Loucy (cell line): Measurements from ENCODE around the gene RHBDF1.
A peak's percentile ranks its signal among the peaks of the same experiment; 100 is the strongest.

Experiments used
- H2AFZ ChIP-seq: fragments of 200-600 bp; sonication (generic); 2 replicates; pipeline ENCODE4 v1.6.0; 2016; ENCODE audit warnings: antibody characterized with exemption, mild to moderate bottlenecking, low read length, moderate library complexity
- H3F3A ChIP-seq: fragments of 200-600 bp; 2 replicates; pipeline ENCODE4 v1.6.0; 2016; ENCODE audit warnings: antibody characterized with exemption, low read depth, mild to moderate bottlenecking
- H3K27me3 ChIP-seq: fragments of 200-600 bp; sonication (generic); 2 replicates; pipeline ENCODE4 v1.6.1; 2014; ENCODE audit warnings: low read length, mild to moderate bottlenecking; ENCODE audit not compliant: insufficient read depth, poor library complexity, severe bottlenecking
- H3K36me3 ChIP-seq: fragments of 200-600 bp; sonication (generic); 2 replicates; pipeline ENCODE4 v1.6.1; 2016; ENCODE audit warnings: low read length; ENCODE audit not compliant: insufficient read depth
- H3K4me1 ChIP-seq: fragments of 200-600 bp; sonication (generic); 2 replicates; pipeline ENCODE4 v1.5.1; 2014; ENCODE audit warnings: low read length, mild to moderate bottlenecking; ENCODE audit not compliant: insufficient read depth, poor library complexity, severe bottlenecking
- H3K4me2 ChIP-seq: fragments of 200-600 bp; sonication (generic); 2 replicates; pipeline ENCODE4 v1.6.0; 2014; ENCODE audit warnings: antibody characterized with exemption, low read length, low read depth, mild to moderate bottlenecking; ENCODE audit not compliant: poor library complexity, severe bottlenecking
- H3K4me3 ChIP-seq: fragments of 200-600 bp; sonication (generic); 2 replicates; pipeline ENCODE4 v1.5.1; 2014; ENCODE audit warnings: low read length, mild to moderate bottlenecking, mixed read lengths; ENCODE audit not compliant: poor library complexity, severe bottlenecking
- H3K79me2 ChIP-seq: fragments of 200-600 bp; sonication (generic); 2 replicates; pipeline ENCODE4 v1.6.1; 2014; ENCODE audit warnings: low read length; ENCODE audit not compliant: insufficient read depth
- H3K9ac ChIP-seq: fragments of 200-600 bp; sonication (generic); 2 replicates; pipeline ENCODE4 v1.6.0; 2014; ENCODE audit warnings: mild to moderate bottlenecking, low read depth, low read length, moderate library complexity; ENCODE audit not compliant: poor library complexity, severe bottlenecking
- H3K9me2 ChIP-seq: fragments of 200-600 bp; sonication (generic); replicated peaks from 2 replicates; pipeline ENCODE4 v1.6.1; 2016; ENCODE audit warnings: low read depth, low read length, mixed read lengths
- H3K9me3 ChIP-seq: fragments of 200-600 bp; sonication (generic); 2 replicates; pipeline ENCODE4 v1.6.1; 2014; ENCODE audit warnings: mild to moderate bottlenecking, antibody characterized with exemption, low read length, low read depth; ENCODE audit not compliant: insufficient read depth
- H4K20me1 ChIP-seq: fragments of 200-600 bp; sonication (generic); 2 replicates; pipeline ENCODE4 v1.6.0; 2014; ENCODE audit warnings: antibody characterized with exemption, low read length, mild to moderate bottlenecking; ENCODE audit not compliant: insufficient read depth, poor library complexity, severe bottlenecking
- CTCF ChIP-seq: fragments of 200-600 bp; sonication (generic); conservative IDR thresholded peaks from 2 replicates; pipeline ENCODE4 v1.5.1; 2014; ENCODE audit warnings: mild to moderate bottlenecking, antibody characterized with exemption, low read length
- EZH2phosphoT487 ChIP-seq: fragments of 200-600 bp; IDR thresholded peaks from 2 replicates; pipeline ENCODE4 v1.6.1; 2018; ENCODE audit warnings: antibody characterized with exemption, mild to moderate bottlenecking, moderate library complexity, borderline replicate concordance

The RHBDF1 gene

GRCh38 chr16:76535-77272, 4.3 kb upstream of the RHBDF1 start:
- Histone ChIP-seq H3K36me3 (no peaks in the 10 kb centered on the region), H4K20me1 (no peaks in the 10 kb centered on the region), H3K79me2 (peaks cover 23% of the 10 kb centered on the region), H3K27me3 (no peaks in the 10 kb centered on the region), H3K4me1 (peaks cover 29% of the 10 kb centered on the region), H3K4me2 (peak overlapping the region; percentile 99), H3K9ac (peak overlapping the region; percentile 91), H3K9me3 (no peaks in the 10 kb centered on the region), H3F3A (no peaks in the 10 kb centered on the region), H2AFZ (no peak overlapping the region), H3K9me2 (no peaks in the 10 kb centered on the region), H3K4me3 (peak overlapping the region; percentile 81)
- TF ChIP-seq EZH2phosphoT487 (no peak), CTCF (no peak)

- peak overlapping the region; percentile 91 for H3K9ac ChIP-seq
- H3K4me1 ChIP-seq: peaks cover 27% of the 10 kb centered on the region
- peaks cover 23% of the 10 kb centered on the region for H3K79me2 ChIP-seq
- TF ChIP-seq EZH2phosphoT487: no peak
- peak; percentile 23; the same call in 1 of the 2 replicates for TF ChIP-seq CTCF
- H3K27me3 ChIP-seq: no peaks in the 10 kb centered on the region
- peak overlapping the region; percentile 99 for H3K4me2 ChIP-seq
- H4K20me1 ChIP-seq: no peaks in the 10 kb centered on the region
- H2AFZ ChIP-seq: no peak overlapping the region
- no peaks in the 10 kb centered on the region for H3K9me3 ChIP-seq
- H3K9me2 ChIP-seq: no peaks in the 10 kb centered on the region
- H3F3A ChIP-seq: no peaks in the 10 kb centered on the region
- H3K4me3 ChIP-seq: peak overlapping the region; percentile 81
- H3K36me3 ChIP-seq: no peaks in the 10 kb centered on the region
These were observed 3.4 kb upstream of the RHBDF1 start for GRCh38 chr16:75580-76501.

GRCh38 chr16:74747-75334, 2.4 kb upstream of the RHBDF1 start:
- TF ChIP-seq EZH2phosphoT487 (no peak), CTCF (no peak)
- H3K4me3 ChIP-seq: no peak overlapping the region
- H4K20me1 ChIP-seq: no peaks in the 10 kb centered on the region
- no peaks in the 10 kb centered on the region for H3K9me2 ChIP-seq
- no peaks in the 10 kb centered on the region for H3F3A ChIP-seq
- H3K36me3 ChIP-seq: no peaks in the 10 kb centered on the region
- H3K27me3 ChIP-seq: no peaks in the 10 kb centered on the region
- no peak overlapping the region for H2AFZ ChIP-seq
- H3K4me1 ChIP-seq: peaks cover 22% of the 10 kb centered on the region
- H3K9me3 ChIP-seq: no peaks in the 10 kb centered on the region
- H3K9ac ChIP-seq: peak overlapping the region; percentile 91
- peaks cover 23% of the 10 kb centered on the region for H3K79me2 ChIP-seq
- H3K4me2 ChIP-seq: no peak overlapping the region
